Uterus (tissue), 4 donors: ENCODE data around the gene TRNP1. TPM values are rescaled to one million over a fixed set of nuclear protein-coding genes. Genes with fewer than 3 reads are reported as not detected.

Source experiments
- DNase-seq, 2 donors: peaks; one replicate each; pipeline ENCODE4 v3.0.0-alpha.2; 2019 to 2020
- H3K27ac ChIP-seq, 2 donors: fragments of 200-600 bp; sonication (generic); 1 replicate in 1 of 2; 2 replicates in 1 of 2; pipeline ENCODE4 v1.5.1; 2016 to 2018
- H3K27me3 ChIP-seq, 2 donors: fragments of 200-600 bp; sonication (generic); one replicate each; pipeline ENCODE4 v1.5.1; 2018 to 2019; ENCODE audit warnings: control low read depth in 1 of 2
- H3K36me3 ChIP-seq, 2 donors: fragments of 200-600 bp; sonication (generic); one replicate each; pipeline ENCODE4 v1.5.1; 2019; ENCODE audit warnings: control low read depth in 1 of 2
- H3K4me1 ChIP-seq, 2 donors: fragments of 200-600 bp; sonication (generic); one replicate each; pipeline ENCODE4 v1.5.1; 2018 to 2019; ENCODE audit warnings: control low read depth in 1 of 2
- H3K4me3 ChIP-seq, 2 donors: fragments of 200-600 bp; sonication (generic); 1 replicate in 1 of 2; 2 replicates in 1 of 2; pipeline ENCODE4 v1.5.1; 2018 to 2019; ENCODE audit warnings: mild to moderate bottlenecking in 1 of 2
- H3K9me3 ChIP-seq, 2 donors: fragments of 200-600 bp; sonication (generic); one replicate each; pipeline ENCODE4 v1.5.1; 2019; ENCODE audit warnings: control low read depth in 1 of 2
- CTCF ChIP-seq, 4 experiments: fragments of 200-600 bp in 2 of 4; fragments of 450-650 bp in 2 of 4; sonication (generic) in 2 of 4; IDR thresholded peaks; one replicate each; pipeline ENCODE4 v1.5.1; 2016 to 2019; ENCODE audit warnings: antibody characterized with exemption in 4 of 4, mild to moderate bottlenecking in 2 of 4, moderate library complexity in 1 of 4
- POLR2A ChIP-seq, 2 donors: fragments of 450-650 bp; IDR thresholded peaks; one replicate each; pipeline ENCODE4 v1.6.1; 2016; ENCODE audit warnings: antibody characterized with exemption in 2 of 2, mild to moderate bottlenecking in 1 of 2, moderate library complexity in 1 of 2
- intact Hi-C: fragments of 100-400 bp; cut with DNase I; formaldehyde crosslinking; loops from one replicate; pipeline ENCODE4 v1.15.1; 2023; ENCODE audit warnings: low total_unique reads
- total RNA-seq, 4 donors: library from RNA; depleted of rRNA in 3 of 4; stranded (reverse); fragments of >200 nt in 3 of 4; gene quantifications; one replicate each; pipeline versions ENCODE4 v1.1.0 to v1.2.4, GENCODE V29; 2014 to 2023
- donor health status: DM: yes; HTN: yes; CAD: no.

TRNP1 gene
- total RNA-seq, 4 donors from 2014 or later, result 1.5 to 11.9 (median 7.2) TPM

- no peak for DNase-seq
- intact Hi-C loops, result no loop called here
- TF ChIP-seq POLR2A (IDR thresholded peaks at IDR 0.05) (no peak), CTCF (IDR thresholded peaks at IDR 0.05) (no peak)
- Histone ChIP-seq H3K27ac (peak overlapping the region; percentile 9 to 42), H3K27me3 (no peaks in the 10 kb centered on the region), H3K4me3 (no peak overlapping the region), H3K4me1 (peaks cover 2 to 21% of the 10 kb centered on the region in 2 donors), H3K9me3 (no peaks in the 10 kb centered on the region), H3K36me3 (no peaks in the 10 kb centered on the region)
Observed at GRCh38 chr1:27005166-27005530, 11.7 kb downstream of the TRNP1 start.

DNA sequence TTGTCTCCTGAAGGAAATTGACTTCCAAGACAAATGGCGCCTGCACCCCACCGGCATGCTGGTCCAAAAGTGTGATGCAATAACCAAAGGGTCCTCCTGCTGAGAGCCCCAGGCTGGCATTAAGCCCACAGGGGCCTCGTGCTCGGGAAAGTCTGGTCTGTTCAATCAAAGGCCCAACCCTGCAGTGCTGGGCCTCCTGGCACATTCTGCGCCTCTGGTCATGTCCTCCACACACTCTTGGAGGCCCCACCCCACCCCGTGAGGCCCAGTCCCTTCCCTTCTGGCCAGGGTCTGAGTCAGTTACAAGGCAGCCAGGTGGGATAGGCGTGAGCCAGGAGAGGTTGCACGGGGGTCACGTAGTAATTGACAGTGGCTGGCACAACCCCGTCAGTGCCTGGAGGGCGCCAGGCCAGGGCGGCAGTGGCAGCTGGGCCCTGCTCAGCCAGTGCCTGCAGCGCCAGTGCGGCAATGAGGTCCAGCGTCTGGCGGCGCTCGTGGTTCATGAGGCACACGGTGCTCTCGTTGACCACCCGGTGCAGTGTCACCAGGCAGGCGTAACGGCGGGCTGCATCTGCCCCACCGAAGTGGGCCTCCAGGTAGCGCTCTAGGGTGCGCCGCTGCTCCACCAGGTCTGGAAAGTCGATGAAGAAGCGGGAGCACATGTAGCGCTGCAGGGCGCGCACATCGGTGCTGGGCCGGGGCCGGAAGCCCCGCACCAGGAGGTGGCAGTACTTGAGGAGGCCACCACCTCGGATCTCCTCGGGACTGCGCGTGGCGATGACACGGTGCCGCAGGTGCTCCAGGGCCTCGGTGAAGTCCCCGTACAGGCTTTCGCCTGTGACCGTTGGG is 12.4 kb downstream of the TRNP1 start:
- intact Hi-C loops, result no loop called here
- DNase-seq, result no peak
- Histone ChIP-seq H3K9me3 (no peaks in the 10 kb centered on the region), H3K27me3 (no peaks in the 10 kb centered on the region), H3K36me3 (no peaks in the 10 kb centered on the region), H3K4me1 (peaks cover 0 to 21% of the 10 kb centered on the region in 2 donors), H3K4me3 (no peak overlapping the region), H3K27ac (no peak overlapping the region)
- no peak for TF ChIP-seq CTCF (IDR thresholded peaks at IDR 0.05)
- no peak for TF ChIP-seq POLR2A (IDR thresholded peaks at IDR 0.05)

- DNase-seq, result no peak
- Histone ChIP-seq H3K9me3 (no peaks in the 10 kb centered on the region), H3K27ac (no peak overlapping the region), H3K4me1 (peaks cover 0 to 21% of the 10 kb centered on the region in 2 donors), H3K27me3 (no peaks in the 10 kb centered on the region), H3K4me3 (no peak overlapping the region), H3K36me3 (no peaks in the 10 kb centered on the region)
- intact Hi-C loops, result no loop called here
- TF ChIP-seq CTCF (IDR thresholded peaks at IDR 0.05) (no peak), POLR2A (IDR thresholded peaks at IDR 0.05) (no peak)
Observed at GRCh38 chr1:27006683-27007082, 13.2 kb downstream of the TRNP1 start.

- H3K4me1 ChIP-seq, result peaks cover 0 to 21% of the 10 kb centered on the region in 2 donors
- H3K4me3 ChIP-seq, result no peak overlapping the region
- DNase-seq, result no peak
- H3K36me3 ChIP-seq, result no peaks in the 10 kb centered on the region
- TF ChIP-seq POLR2A (IDR thresholded peaks at IDR 0.05), result no peak
- no peak for TF ChIP-seq CTCF (IDR thresholded peaks at IDR 0.05)
- no peaks in the 10 kb centered on the region for H3K9me3 ChIP-seq
- no peak overlapping the region for H3K27ac ChIP-seq
- H3K27me3 ChIP-seq, result no peaks in the 10 kb centered on the region
- intact Hi-C loops, result no loop called here
Observed at GRCh38 chr1:27007909-27008582, 14.6 kb downstream of the TRNP1 start.

DNA sequence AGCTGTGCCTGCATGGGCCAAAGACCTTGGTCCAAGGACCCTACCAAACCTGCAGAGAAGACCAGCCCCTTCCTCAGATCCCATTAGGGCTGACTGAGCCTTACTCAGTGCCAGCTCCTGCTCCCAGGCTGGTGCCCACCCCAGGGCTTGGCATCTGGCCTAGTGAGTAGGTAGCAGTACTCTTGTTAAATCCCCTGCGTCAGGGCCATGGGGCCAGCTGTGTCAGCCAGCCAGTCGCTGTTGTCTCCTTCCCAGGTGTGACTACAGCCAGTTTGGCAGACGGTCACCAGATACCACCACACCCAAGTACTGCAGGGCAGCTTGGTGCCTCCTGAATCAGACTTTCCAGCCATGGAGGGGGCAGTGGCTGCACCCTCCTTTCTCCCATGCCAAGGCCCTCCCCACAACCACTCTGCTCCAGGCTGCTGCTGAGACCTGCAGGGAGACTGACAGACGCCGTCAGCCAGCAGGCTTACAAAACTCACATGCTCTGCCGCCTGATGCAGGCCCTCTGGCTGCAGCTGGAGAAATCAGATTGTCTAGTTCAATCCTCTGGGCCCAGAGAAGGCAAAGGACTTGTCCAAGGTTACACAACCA is 16.2 kb downstream of the TRNP1 start:
- Histone ChIP-seq H3K27me3 (no peaks in the 10 kb centered on the region), H3K4me1 (peaks cover 0 to 15% of the 10 kb centered on the region in 2 donors), H3K27ac (peak overlapping the region; percentile 83 to 90), H3K4me3 (no peak overlapping the region), H3K9me3 (no peaks in the 10 kb centered on the region), H3K36me3 (no peaks in the 10 kb centered on the region)
- intact Hi-C loops, result no loop called here
- no peak for TF ChIP-seq CTCF (IDR thresholded peaks at IDR 0.05)
- no peak for TF ChIP-seq POLR2A (IDR thresholded peaks at IDR 0.05)
- no peak for DNase-seq
